IPS-18a (cell line): ENCODE measurements around the gene NPM1.

Experiments
- H3K27ac ChIP-seq: one replicate; pipeline ENCODE4 v1.5.1; 2013; ENCODE audit warnings: low read length
- H3K27me3 ChIP-seq: one replicate; pipeline ENCODE4 v1.6.1; 2013; ENCODE audit warnings: mild to moderate bottlenecking, low read length; ENCODE audit not compliant: control insufficient read depth, insufficient read depth
- H3K36me3 ChIP-seq: one replicate; pipeline ENCODE4 v1.6.1; 2013; ENCODE audit warnings: low read depth, low read length; ENCODE audit not compliant: control insufficient read depth
- H3K4me1 ChIP-seq: one replicate; pipeline ENCODE4 v1.6.1; 2013; ENCODE audit warnings: low read depth, low read length; ENCODE audit not compliant: control insufficient read depth
- H3K4me3 ChIP-seq: one replicate; pipeline ENCODE4 v1.5.1; 2013; ENCODE audit warnings: low read length
- H3K9ac ChIP-seq: one replicate; pipeline ENCODE4 v1.6.1; 2013; ENCODE audit warnings: mild to moderate bottlenecking, low read length, moderate library complexity
- H3K9me3 ChIP-seq: one replicate; pipeline ENCODE4 v1.6.1; 2013; ENCODE audit warnings: low read depth, low read length; ENCODE audit not compliant: control insufficient read depth

NPM1 gene

DNA sequence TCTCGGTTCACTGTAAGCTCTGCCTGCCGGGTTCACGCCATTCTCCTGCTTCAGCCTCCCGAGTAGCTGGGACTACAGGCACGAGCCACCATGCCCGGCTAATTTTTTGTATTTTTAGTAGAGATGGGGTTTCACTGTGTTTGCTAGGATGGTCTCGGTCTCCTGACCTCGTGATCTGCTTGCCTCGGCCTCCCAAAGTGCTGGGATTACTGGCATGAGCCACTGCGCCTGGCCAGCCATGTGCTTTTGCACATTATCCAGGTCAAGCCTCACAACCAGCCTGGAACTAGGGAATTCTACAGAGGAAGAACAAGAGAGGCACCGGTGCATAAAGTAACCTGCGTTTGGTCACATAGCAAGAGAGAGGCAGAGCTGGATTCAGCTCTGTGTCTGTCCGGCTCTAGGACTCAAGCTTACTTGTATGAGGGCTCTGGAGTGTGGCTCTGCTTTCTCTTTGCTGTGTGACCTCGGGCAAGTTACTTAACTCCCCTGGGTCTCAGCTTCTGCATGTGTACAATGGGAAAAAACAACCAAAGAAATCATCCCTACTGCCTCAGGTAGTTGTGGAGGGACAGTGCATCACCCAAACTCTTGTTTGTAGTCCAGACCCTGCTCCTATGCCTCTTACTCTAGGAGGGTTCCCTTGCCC lies 38.1 kb downstream of the NPM1 start:
- H3K27me3 ChIP-seq, result peaks cover 26% of the 10 kb centered on the region
- peaks cover 12% of the 10 kb centered on the region for H3K4me1 ChIP-seq
- H3K27ac ChIP-seq, result no peak overlapping the region
- no peak overlapping the region for H3K4me3 ChIP-seq
- no peak overlapping the region for H3K9ac ChIP-seq
- no peaks in the 10 kb centered on the region for H3K36me3 ChIP-seq
- no peaks in the 10 kb centered on the region for H3K9me3 ChIP-seq

DNA sequence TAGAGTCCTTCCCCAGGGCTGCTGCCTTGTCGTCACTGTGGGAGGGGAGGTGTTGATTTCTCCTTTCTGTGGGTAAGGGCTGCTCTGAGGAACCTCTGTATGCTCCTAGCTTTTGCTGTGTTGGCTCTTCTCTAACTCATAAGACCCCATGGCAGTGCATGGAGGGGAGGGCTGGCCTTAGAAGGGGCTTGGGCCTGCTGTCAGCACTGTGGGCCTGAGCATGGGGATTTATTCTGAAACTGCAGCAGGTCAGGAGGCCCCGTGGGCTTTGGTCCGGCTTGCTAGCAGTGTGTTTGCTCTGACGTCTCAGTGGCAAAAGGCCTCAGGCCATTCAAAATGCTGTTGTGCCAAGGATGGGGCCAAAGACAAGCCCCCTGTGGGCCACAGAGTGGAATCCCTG lies 38.6 kb downstream of the NPM1 start:
- no peaks in the 10 kb centered on the region for H3K9me3 ChIP-seq
- H3K4me3 ChIP-seq, result no peak overlapping the region
- H3K4me1 ChIP-seq, result peaks cover 6% of the 10 kb centered on the region
- no peaks in the 10 kb centered on the region for H3K36me3 ChIP-seq
- no peak overlapping the region for H3K27ac ChIP-seq
- peaks cover 20% of the 10 kb centered on the region for H3K27me3 ChIP-seq
- no peak overlapping the region for H3K9ac ChIP-seq

DNA sequence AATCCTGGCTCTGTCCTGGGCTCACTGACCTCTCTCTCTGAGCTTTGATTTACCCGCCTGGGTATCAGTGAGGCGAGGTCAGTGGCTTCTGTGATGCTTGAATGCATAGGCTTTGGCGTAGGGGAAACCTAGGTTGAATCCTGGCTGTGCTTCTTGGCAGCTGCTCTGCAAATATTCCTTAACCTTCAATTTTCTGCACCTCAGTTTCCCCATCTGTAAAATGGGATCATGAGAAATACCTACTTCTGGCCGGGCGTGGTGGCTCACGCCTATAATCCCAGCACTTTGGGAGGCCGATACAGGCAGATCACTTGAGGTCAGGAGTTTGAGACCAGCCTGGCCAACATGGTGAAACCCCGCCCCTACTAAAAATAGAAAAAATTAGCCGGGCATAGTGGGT lies 39.0 kb downstream of the NPM1 start:
- Histone ChIP-seq H3K27me3 (peaks cover 16% of the 10 kb centered on the region), H3K27ac (no peak overlapping the region), H3K36me3 (no peaks in the 10 kb centered on the region), H3K9me3 (no peaks in the 10 kb centered on the region), H3K9ac (no peak overlapping the region), H3K4me3 (no peak overlapping the region), H3K4me1 (peaks cover 3% of the 10 kb centered on the region)

DNA sequence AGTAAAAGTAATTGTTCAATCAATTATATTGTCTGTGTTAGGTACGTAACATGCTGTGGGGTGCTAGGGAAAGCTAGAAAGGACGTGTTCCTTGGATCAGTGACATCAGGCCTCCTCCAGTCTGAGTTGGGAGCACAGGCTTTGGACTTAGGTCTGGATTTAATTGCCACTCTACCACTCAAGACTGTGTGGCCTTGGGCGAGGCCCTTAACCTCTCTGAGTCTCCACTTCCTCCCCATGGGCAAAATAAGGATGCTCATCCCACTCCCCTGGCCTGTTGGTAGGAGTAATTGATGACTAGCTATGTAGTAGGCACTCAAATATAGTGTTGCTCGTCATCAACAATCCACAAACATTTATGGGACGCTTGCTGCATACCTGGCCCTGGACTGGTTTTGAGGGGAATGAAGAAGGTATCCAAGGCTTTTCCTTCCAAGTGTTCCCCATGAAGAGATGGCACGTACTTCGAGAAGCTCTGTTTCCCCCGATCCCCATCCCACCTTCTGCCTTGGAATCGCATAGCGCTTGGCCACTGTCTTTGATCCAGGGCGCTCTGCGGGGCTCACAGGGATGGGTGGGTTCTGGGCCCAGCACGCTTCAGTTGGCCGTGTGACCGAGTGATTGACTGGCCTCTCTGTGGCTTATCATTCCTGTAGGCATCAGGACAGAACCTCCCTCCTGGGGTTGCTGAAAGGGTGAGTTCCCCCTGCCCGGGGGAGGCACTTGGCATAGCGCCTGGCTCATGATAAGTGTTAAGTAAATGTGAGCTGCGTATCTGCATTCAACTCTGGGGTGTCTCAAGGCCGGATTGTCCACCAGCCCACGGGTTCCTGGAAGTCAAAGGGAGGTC lies 39.9 kb downstream of the NPM1 start:
- Histone ChIP-seq H3K27ac (no peak overlapping the region), H3K4me3 (no peak overlapping the region), H3K9me3 (no peaks in the 10 kb centered on the region), H3K4me1 (peaks cover 3% of the 10 kb centered on the region), H3K36me3 (no peaks in the 10 kb centered on the region), H3K9ac (no peak overlapping the region), H3K27me3 (peaks cover 8% of the 10 kb centered on the region)

DNA sequence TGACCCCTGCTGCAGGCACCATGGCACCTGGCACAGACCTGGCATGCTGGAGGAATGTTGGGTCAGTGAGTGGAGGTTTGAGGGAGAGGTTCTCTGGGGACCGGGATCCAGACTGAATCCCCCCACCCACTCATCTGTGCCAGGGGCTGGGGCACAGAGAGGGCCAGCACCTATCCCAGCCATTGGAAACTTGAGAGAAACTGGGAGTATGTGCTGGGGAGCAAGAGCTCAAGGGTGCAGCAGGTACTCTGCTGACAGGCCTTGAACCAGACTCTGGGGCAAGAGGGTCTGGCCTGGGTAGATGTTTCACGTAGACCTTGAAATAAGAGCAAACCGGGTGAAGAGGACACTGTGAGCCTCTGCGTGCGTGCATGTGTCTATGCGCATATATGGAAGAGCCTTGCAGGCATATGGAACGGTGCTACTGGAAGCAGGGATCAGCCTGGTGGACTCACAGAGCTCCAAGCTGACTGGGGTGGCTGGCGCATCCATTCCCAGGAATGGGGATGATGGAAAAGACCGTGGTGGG lies 40.6 kb downstream of the NPM1 start:
- no peaks in the 10 kb centered on the region for H3K36me3 ChIP-seq
- H3K4me1 ChIP-seq, result peaks cover 4% of the 10 kb centered on the region
- no peak overlapping the region for H3K27ac ChIP-seq

DNA sequence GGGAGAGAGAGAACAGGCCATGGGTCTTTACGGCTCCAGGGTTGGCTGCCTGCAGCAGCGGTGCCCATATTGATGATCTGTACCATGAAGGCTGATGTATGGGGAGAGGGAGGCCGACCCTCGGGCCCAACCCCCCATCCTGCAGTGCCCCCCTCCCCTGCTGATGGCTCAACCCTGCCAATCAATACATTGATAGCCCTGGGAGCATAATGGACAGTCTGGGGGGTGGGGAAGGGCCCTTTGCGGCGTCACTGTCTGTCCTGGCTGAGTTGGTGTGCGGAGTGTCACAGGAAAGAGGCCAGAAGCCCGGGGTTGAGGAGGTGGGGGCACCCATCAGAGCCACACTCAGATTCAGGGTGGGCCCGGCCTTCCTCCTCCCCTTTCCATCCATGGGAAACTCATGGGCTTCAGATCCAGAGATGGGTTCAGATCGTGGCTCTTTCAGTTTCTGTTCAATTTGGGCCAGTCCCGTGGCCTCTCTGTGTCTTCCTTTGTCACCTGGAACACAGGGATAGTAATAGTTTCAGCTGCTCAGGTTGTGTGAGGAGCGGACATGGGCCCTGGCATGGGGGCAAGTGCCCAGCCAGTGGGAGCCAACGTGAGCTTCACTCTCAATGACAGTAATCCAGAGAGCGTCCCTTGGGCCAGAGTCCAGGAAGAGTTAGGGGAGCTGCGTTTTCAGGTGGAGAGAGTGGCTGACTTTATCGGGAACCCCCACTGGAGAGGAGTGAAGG lies 41.3 kb downstream of the NPM1 start:
- Histone ChIP-seq H3K9me3 (no peaks in the 10 kb centered on the region), H3K27ac (no peak overlapping the region), H3K9ac (no peak overlapping the region), H3K27me3 (no peaks in the 10 kb centered on the region), H3K4me3 (no peak overlapping the region), H3K4me1 (peaks cover 10% of the 10 kb centered on the region), H3K36me3 (no peaks in the 10 kb centered on the region)

More for the DNA sequence above, 40.6 kb downstream of the NPM1 start:
- Histone ChIP-seq H3K27me3 (peaks cover under 1% of the 10 kb centered on the region), H3K9ac (no peak overlapping the region), H3K4me3 (no peak overlapping the region), H3K9me3 (no peaks in the 10 kb centered on the region)

DNA sequence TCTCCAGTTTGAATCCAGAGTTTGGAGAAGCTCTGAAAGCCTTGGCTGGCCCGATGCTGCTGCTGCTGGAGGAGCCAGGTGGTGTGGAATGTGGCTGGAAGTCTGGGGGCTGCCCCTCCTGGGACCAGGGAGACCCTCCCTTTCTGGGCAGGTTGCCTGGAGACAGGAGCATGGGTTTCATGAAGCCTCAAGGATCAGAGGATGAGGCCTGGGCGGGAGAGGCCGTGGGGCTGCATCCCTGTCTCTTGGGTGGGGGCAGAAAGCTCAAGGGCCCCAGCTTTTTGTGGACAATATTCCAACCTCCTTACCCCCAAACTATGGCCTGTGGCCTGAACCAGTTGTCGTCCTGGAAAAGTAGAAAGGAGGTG lies 41.9 kb downstream of the NPM1 start:
- no peak overlapping the region for H3K9ac ChIP-seq
- H3K27ac ChIP-seq, result no peak overlapping the region
- no peaks in the 10 kb centered on the region for H3K9me3 ChIP-seq
- H3K4me1 ChIP-seq, result peaks cover 10% of the 10 kb centered on the region
- no peaks in the 10 kb centered on the region for H3K27me3 ChIP-seq
- no peaks in the 10 kb centered on the region for H3K36me3 ChIP-seq
- H3K4me3 ChIP-seq, result no peak overlapping the region

DNA sequence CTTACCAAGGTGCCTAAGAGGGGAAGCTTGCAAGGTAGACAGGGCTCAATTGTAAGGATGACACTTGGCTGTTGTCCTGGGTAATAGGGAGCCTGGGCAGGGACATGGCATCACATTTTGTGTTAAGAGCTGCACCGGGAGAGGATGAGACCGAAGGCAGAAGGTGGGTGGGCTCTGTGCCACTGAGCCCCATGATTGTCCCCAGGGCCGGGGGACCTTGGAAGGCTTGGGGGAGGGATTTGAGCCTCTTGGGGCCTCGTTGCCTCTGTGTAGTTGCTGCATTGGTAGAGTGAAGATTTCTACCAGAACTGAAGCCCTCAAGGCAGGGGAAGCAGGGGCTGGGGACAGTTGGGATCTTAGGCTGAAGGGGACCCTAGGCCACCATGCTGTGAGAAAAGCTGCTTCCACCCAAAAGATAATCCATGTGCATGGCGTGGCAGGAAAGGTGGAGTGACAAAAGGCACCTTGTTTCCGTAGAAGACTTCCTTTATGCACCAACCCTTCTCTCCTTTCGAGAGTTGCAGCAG lies 43.7 kb downstream of the NPM1 start:
- H3K9me3 ChIP-seq, result no peaks in the 10 kb centered on the region
- H3K4me1 ChIP-seq, result peaks cover 10% of the 10 kb centered on the region
- no peak overlapping the region for H3K27ac ChIP-seq
- no peaks in the 10 kb centered on the region for H3K27me3 ChIP-seq
- H3K9ac ChIP-seq, result no peak overlapping the region
- H3K36me3 ChIP-seq, result no peaks in the 10 kb centered on the region
- H3K4me3 ChIP-seq, result no peak overlapping the region

DNA sequence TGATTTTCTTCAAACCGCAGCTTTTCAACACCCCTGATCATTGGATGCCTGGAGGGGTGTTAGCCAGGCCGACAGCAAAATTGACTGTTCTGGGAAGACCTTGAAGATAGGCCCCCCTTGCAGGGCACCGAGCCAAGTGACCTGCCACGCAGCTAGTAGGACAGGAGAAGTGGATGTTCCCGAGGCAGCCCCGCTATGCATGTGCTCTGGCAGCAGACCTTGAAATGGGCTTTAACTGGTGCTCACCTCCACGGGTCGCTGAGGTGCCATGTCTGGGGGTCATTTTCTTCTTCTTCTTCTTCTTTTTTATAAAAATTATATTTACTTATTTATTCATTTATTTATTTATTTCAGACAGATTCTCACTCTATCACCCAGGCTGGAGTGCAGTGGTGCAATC lies 44.4 kb downstream of the NPM1 start:
- H3K4me3 ChIP-seq, result no peak overlapping the region
- H3K27ac ChIP-seq, result no peak overlapping the region
- no peak overlapping the region for H3K9ac ChIP-seq
- H3K4me1 ChIP-seq, result peaks cover 10% of the 10 kb centered on the region
- no peaks in the 10 kb centered on the region for H3K27me3 ChIP-seq
- H3K36me3 ChIP-seq, result no peaks in the 10 kb centered on the region
- no peaks in the 10 kb centered on the region for H3K9me3 ChIP-seq

DNA sequence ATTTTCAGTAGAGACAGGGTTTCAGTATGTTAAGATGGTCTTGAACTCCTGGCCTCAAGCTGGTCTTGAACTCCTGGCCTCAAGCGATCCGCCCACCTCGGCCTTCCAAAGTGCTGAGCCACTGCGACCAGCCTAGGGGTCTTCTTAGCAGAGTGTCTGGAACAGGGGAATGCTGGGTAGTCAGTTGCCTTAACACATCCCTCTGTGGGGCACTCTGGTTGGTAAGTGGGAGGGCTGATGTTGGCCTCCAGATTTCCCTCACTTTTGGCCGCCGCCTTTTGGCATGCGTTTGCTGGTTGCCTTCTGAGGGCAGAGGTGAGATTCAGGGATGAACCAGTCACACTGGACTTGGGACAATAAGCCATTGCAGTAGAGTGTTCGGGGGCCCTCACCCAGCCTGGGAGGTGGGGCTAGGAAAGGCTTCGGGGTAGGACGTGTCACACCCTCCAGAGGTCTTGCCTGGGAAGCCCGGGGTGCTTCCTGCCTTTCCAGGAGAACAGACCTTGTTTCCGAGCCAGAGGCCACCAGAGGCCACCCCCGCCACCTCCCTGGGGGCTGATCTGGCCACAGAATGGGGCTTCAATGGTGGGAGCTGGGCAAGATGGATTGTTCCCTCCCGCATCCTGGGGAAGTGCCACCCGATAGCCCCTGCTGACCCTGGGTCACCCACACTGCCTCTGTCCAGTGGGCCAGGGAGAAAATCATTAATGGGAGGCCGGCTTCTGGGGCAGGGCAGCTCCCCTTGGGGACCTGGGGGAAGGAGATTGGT lies 45.1 kb downstream of the NPM1 start:
- Histone ChIP-seq H3K27ac (no peak overlapping the region), H3K9me3 (no peaks in the 10 kb centered on the region), H3K4me3 (no peak overlapping the region), H3K27me3 (no peaks in the 10 kb centered on the region), H3K36me3 (no peaks in the 10 kb centered on the region), H3K4me1 (peaks cover 10% of the 10 kb centered on the region), H3K9ac (no peak overlapping the region)

DNA sequence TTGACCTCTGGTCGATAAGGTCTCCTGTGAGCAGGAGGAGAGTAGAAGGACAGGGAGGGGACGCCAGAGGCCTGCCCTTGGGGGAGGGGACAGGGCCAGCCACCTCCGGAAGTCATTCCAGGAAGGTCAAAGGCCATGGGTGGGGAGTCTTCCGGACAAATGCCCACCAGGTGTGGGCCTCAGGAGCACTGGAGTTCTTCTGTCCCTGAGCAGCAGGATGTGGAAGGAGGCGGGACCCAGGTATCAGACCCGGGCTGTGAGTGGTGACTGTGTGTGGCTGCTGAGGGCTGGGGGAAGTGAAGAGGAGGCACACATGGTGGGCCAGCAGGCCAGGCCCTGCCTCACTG lies 45.7 kb downstream of the NPM1 start:
- H3K4me1 ChIP-seq, result peaks cover 10% of the 10 kb centered on the region
- H3K36me3 ChIP-seq, result no peaks in the 10 kb centered on the region
- no peaks in the 10 kb centered on the region for H3K9me3 ChIP-seq
- H3K9ac ChIP-seq, result no peak overlapping the region
- no peaks in the 10 kb centered on the region for H3K27me3 ChIP-seq
- no peak overlapping the region for H3K4me3 ChIP-seq
- H3K27ac ChIP-seq, result no peak overlapping the region
